Measurements from ENCODE around the gene LCAT. TPM values are rescaled to one million over a fixed set of nuclear protein-coding genes. Genes with fewer than 3 reads are reported as not detected.

The LCAT gene
- total RNA-seq, 1 experiment from 2014 or later: 17.8 TPM

DNA sequence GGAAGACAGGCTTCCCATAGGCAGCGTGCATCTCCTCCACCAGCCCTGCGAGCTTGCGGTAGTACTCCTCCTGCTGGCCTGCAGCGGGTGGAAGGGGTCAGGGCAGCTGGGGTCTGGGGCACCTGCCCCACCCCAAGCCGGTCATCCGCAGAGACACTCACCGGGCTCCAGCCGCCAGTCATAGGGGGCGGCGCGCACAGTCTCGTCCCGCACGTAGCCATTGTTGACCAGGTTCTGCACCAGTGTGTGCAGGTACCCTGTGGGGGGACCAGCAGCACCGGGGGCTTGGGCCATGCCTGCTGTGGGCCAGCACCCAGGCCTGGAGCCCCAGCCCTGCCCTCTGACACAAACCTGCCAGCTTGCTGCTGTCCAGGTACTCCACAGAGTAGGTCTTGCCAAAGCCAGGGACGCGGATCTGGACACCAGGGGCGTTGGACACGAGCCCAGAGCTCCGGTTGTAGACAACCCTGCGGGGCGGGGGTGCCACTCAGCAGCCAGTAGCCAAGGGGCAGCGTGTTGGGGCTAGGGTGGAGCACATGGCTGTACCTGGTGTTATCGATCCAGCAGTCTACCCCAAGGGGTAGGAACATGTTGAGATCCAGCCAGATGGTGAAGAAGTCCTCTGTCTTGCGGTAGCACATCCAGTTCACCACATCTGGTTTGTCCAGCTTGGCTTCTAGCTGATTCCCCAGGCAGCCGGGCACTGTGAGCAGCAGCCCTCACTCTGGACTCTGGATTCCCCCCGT, 1.2 kb downstream of the LCAT start:
- H4K20me1 ChIP-seq (ENCODE audit: control insufficient read depth, insufficient read depth, insufficient read length): no peaks in the 10 kb centered on the region
- no peak overlapping the region for H3K4me3 Mint-ChIP-seq
- H3K9me3 Mint-ChIP-seq: no peaks in the 10 kb centered on the region
- H3K79me1 ChIP-seq (ENCODE audit: insufficient read depth, low read depth, low read length, poor library complexity, severe bottlenecking): no peaks in the 10 kb centered on the region
- no peak overlapping the region for H3K4ac ChIP-seq (ENCODE audit: low read depth, low read length)
- H3K9ac ChIP-seq (ENCODE audit: extremely low read depth, insufficient read length, low read length): no peak overlapping the region
- peaks cover 2 to 15% of the 10 kb centered on the region in 2 experiments; a peak in 2 of 4 replicates for H3K4me1 Mint-ChIP-seq
- H3K4me1 ChIP-seq (ENCODE audit: insufficient read depth, low read length): no peaks in the 10 kb centered on the region
- H4K5ac ChIP-seq (ENCODE audit: insufficient read length, low read depth, low read length): no peak overlapping the region
- H4K91ac ChIP-seq (ENCODE audit: insufficient read length, low read depth, low read length): no peak overlapping the region
- no CpG with 5 or more reads among the region's 27 CpGs for WGBS (ENCODE audit: extremely low coverage, insufficient read length, low lambda C conversion rate)
- H2BK20ac ChIP-seq (ENCODE audit: low read depth, low read length, poor library complexity, severe bottlenecking): no peak overlapping the region
- no peak overlapping the region for H2BK120ac ChIP-seq (ENCODE audit: low read depth, low read length, poor library complexity, severe bottlenecking)
- peaks cover 11 to 46% (median 15%) of the 10 kb centered on the region in 3 experiments; a peak in 5 of 7 replicates for H3K36me3 Mint-ChIP-seq (ENCODE audit: insufficient read depth in 1 of 3, low read depth in 3 of 3)
- no peak overlapping the region for H2AK5ac ChIP-seq (ENCODE audit: insufficient read length, low read length)
- no peak overlapping the region for H3T11ph ChIP-seq (ENCODE audit: low read length)
- H3K9me3 ChIP-seq (ENCODE audit: control insufficient read depth, low read depth, low read length): no peaks in the 10 kb centered on the region
- TF ChIP-seq CTCF (conservative IDR thresholded peaks at IDR 0.05): no peak
- H2BK5ac ChIP-seq (ENCODE audit: insufficient read length, low read length): no peak overlapping the region
- DNase-seq: peak; percentile 63
- H2BK12ac ChIP-seq (ENCODE audit: insufficient read length, low read depth, low read length): no peak overlapping the region
- H3K56ac ChIP-seq (ENCODE audit: insufficient read length, low read depth, low read length): no peak overlapping the region
- H3K79me2 ChIP-seq (ENCODE audit: insufficient read depth, low read length): no peaks in the 10 kb centered on the region
- H3K14ac ChIP-seq (ENCODE audit: insufficient read depth, low read length): no peak overlapping the region
- H2BK15ac ChIP-seq (ENCODE audit: low read depth, low read length): no peak overlapping the region
- no peak overlapping the region for H3K27ac ChIP-seq (ENCODE audit: insufficient read length, low read depth, low read length)
- no peak overlapping the region for H3K27ac Mint-ChIP-seq
- no peaks in the 10 kb centered on the region for H3K27me3 ChIP-seq (ENCODE audit: insufficient read depth, low read length)
- no peak overlapping the region for H2AFZ ChIP-seq (ENCODE audit: low read length)
- H3K23me2 ChIP-seq (ENCODE audit: insufficient read length, low read depth, low read length, poor library complexity, severe bottlenecking): no peaks in the 10 kb centered on the region
- no peak overlapping the region for H3K18ac ChIP-seq (ENCODE audit: insufficient read length, low read depth, low read length)
- no peak overlapping the region for H4K8ac ChIP-seq (replicated peaks; ENCODE audit: insufficient read length, low read depth, low read length)
- H3K4me2 ChIP-seq (ENCODE audit: insufficient read depth, insufficient read length, low read length): no peak overlapping the region
- no peaks in the 10 kb centered on the region for H3K27me3 Mint-ChIP-seq (ENCODE audit: low read depth)
- H3K23ac ChIP-seq (ENCODE audit: insufficient read length, low read depth, low read length): no peak overlapping the region

Data from H9 (cell line).